Stimulated activated CD4-positive, alpha-beta T cell treated with anti-CD3 and anti-CD28 coated beads, Interleukin-4, amount 100 ng/mL, for 4 hours (primary cell): ENCODE results near the gene SCYL1.
A peak's percentile ranks its signal among the peaks of the same experiment; 100 is the strongest.

Experiments used
- DNase-seq, 2 experiments: peaks; one replicate each; pipeline ENCODE4 v3.0.0-alpha.2; 2020

The SCYL1 gene

DNA sequence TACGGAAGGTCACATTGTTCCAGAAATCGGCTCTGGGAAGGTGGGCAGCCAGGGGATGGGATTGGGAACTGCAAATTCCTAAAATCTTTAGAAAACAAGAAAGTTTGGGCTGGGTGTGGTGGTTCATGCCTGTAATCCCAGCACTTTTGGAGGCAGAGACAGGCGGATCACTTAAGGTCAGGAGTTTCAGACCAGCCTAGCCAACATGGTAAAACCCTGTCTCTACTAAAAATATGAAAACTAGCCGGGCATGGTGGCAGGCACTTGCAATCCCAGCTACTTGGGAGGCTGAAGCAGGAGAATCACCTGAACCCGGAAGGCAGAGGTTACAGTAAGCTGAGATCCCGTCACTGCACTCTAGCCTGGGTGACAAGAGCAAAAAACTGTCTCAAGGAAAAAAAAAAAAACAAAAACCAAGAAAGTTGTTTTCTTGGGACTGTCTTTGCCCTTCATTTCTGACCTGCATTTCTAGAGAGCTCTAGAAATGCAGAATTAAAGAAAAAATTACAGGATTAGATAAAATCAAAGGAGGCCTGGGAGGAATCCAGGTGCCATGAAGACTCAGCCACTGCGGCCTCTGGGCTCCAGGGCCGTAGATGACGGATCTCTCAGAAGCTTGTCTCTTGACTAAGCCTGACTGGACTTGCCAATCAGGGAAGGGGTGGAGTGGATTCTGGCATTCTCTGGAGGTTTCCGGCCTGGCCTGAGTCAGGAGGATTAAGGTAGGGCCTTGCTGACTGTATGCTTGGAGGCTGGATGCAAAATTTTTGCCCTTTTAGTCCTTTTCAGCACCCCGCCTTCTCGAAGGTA lies 31.3 kb upstream of the SCYL1 start:
- no peak for DNase-seq

DNA sequence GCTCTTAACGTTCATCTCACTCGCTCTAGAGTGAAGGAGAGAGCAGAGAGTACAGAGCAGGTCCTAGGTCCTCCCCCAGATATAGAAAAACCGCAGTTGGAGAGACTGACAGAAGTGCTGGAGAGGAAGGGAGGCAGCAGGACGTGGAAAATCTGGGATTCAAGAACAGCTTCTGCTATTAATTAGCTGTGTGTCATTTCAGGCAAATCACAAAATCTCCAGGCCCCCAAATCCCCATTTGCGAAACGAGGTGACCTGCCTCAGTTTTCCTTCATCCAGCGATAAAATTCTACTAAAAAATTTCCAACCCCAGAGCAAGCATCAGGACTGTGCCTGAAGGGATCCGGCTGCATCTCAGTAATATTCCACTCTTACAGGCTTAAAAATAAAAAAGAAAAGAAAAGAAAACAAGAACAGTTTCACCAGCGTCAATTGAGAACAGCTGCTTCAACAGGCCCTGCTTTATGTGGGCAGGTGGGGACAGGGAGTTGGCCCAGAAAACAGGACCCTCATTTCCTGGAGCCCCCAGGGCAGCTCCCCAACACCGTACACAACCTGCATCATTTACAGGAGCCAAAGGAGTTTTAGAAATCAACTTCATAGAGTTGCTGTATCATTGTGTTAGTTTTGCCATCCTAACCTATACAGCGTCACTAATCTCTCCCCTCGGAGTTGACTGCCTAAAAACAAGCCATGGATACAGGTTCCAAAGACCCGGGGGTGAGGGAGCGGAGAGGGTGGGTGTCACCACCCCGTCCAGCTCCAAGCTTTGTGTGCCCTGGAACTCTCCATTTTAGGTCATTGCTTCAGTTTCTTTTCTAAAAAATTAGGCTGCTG lies 28.4 kb upstream of the SCYL1 start:
- DNase-seq: no peak

DNA sequence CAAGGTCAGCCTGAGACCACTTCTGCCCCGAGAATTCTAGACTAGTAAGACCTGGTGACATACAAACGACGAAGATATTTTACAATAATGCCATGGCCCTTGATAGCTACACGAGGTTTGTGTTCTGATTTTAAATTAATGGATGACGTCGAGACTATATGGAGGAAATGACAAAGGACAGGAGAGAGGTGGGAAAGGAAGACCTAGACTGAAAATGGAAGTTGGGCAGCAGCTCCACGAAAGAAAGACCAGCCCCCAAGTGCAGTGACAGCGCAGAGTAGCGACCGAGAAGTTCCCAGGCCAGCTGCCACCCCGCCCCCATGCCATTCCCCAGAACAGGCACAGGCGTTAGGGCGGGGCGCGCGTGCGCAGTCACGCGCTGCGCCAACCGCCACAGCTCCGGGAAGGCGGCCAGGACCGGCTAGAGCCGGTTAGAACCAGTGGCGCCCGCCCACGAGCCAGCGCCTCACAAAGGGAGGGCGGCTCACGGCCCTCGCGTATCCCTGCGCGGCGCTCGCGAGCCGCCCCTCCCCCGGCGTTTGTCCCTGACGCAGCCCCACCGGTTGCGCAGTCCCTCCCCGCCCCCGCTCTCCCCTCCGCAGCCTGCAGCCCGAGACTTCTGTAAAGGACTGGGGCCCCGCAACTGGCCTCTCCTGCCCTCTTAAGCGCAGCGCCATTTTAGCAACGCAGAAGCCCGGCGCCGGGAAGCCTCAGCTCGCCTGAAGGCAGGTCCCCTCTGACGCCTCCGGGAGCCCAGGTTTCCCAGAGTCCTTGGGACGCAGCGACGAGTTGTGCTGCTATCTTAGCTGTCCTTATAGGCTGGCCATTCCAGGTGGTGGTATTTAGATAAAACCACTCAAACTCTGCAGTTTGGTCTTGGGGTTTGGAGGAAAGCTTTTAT lies 27.5 kb upstream of the SCYL1 start:
- DNase-seq: peak; percentile 98 to 99

DNA sequence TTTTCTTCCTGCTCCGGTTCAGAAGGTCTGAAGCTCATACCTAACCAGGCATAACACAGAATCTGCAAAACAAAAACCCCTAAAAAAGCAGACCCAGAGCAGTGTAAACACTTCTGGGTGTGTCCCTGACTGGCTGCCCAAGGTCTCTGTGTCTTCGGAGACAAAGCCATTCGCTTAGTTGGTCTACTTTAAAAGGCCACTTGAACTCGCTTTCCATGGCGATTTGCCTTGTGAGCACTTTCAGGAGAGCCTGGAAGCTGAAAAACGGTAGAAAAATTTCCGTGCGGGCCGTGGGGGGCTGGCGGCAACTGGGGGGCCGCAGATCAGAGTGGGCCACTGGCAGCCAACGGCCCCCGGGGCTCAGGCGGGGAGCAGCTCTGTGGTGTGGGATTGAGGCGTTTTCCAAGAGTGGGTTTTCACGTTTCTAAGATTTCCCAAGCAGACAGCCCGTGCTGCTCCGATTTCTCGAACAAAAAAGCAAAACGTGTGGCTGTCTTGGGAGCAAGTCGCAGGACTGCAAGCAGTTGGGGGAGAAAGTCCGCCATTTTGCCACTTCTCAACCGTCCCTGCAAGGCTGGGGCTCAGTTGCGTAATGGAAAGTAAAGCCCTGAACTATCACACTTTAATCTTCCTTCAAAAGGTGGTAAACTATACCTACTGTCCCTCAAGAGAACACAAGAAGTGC lies 26.7 kb upstream of the SCYL1 start:
- DNase-seq: peak; percentile 51 to 57

DNA sequence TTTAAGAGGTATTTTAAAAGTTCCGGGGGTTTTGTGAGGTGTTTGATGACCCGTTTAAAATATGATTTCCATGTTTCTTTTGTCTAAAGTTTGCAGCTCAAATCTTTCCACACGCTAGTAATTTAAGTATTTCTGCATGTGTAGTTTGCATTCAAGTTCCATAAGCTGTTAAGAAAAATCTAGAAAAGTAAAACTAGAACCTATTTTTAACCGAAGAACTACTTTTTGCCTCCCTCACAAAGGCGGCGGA lies 26.2 kb upstream of the SCYL1 start:
- no peak for DNase-seq

DNA sequence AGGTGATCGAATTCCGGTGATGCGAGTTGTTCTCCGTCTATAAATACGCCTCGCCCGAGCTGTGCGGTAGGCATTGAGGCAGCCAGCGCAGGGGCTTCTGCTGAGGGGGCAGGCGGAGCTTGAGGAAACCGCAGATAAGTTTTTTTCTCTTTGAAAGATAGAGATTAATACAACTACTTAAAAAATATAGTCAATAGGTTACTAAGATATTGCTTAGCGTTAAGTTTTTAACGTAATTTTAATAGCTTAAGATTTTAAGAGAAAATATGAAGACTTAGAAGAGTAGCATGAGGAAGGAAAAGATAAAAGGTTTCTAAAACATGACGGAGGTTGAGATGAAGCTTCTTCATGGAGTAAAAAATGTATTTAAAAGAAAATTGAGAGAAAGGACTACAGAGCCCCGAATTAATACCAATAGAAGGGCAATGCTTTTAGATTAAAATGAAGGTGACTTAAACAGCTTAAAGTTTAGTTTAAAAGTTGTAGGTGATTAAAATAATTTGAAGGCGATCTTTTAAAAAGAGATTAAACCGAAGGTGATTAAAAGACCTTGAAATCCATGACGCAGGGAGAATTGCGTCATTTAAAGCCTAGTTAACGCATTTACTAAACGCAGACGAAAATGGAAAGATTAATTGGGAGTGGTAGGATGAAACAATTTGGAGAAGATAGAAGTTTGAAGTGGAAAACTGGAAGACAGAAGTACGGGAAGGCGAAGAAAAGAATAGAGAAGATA lies 25.7 kb upstream of the SCYL1 start, which contains the start of gene MALAT1:
TSS of gene MALAT1 (plus strand) at position 69 of the 736 bp plus-strand sequence.
- DNase-seq: peak; percentile 90 to 92

DNA sequence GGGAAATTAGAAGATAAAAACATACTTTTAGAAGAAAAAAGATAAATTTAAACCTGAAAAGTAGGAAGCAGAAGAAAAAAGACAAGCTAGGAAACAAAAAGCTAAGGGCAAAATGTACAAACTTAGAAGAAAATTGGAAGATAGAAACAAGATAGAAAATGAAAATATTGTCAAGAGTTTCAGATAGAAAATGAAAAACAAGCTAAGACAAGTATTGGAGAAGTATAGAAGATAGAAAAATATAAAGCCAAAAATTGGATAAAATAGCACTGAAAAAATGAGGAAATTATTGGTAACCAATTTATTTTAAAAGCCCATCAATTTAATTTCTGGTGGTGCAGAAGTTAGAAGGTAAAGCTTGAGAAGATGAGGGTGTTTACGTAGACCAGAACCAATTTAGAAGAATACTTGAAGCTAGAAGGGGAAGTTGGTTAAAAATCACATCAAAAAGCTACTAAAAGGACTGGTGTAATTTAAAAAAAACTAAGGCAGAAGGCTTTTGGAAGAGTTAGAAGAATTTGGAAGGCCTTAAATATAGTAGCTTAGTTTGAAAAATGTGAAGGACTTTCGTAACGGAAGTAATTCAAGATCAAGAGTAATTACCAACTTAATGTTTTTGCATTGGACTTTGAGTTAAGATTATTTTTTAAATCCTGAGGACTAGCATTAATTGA lies 25.0 kb upstream of the SCYL1 start:
- DNase-seq: no peak

DNA sequence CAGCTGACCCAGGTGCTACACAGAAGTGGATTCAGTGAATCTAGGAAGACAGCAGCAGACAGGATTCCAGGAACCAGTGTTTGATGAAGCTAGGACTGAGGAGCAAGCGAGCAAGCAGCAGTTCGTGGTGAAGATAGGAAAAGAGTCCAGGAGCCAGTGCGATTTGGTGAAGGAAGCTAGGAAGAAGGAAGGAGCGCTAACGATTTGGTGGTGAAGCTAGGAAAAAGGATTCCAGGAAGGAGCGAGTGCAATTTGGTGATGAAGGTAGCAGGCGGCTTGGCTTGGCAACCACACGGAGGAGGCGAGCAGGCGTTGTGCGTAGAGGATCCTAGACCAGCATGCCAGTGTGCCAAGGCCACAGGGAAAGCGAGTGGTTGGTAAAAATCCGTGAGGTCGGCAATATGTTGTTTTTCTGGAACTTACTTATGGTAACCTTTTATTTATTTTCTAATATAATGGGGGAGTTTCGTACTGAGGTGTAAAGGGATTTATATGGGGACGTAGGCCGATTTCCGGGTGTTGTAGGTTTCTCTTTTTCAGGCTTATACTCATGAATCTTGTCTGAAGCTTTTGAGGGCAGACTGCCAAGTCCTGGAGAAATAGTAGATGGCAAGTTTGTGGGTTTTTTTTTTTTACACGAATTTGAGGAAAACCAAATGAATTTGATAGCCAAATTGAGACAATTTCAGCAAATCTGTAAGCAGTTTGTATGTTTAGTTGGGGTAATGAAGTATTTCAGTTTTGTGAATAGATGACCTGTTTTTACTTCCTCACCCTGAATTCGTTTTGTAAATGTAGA lies 24.3 kb upstream of the SCYL1 start:
- no peak for DNase-seq

DNA sequence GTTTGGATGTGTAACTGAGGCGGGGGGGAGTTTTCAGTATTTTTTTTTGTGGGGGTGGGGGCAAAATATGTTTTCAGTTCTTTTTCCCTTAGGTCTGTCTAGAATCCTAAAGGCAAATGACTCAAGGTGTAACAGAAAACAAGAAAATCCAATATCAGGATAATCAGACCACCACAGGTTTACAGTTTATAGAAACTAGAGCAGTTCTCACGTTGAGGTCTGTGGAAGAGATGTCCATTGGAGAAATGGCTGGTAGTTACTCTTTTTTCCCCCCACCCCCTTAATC lies 23.8 kb upstream of the SCYL1 start:
- DNase-seq: no peak

DNA sequence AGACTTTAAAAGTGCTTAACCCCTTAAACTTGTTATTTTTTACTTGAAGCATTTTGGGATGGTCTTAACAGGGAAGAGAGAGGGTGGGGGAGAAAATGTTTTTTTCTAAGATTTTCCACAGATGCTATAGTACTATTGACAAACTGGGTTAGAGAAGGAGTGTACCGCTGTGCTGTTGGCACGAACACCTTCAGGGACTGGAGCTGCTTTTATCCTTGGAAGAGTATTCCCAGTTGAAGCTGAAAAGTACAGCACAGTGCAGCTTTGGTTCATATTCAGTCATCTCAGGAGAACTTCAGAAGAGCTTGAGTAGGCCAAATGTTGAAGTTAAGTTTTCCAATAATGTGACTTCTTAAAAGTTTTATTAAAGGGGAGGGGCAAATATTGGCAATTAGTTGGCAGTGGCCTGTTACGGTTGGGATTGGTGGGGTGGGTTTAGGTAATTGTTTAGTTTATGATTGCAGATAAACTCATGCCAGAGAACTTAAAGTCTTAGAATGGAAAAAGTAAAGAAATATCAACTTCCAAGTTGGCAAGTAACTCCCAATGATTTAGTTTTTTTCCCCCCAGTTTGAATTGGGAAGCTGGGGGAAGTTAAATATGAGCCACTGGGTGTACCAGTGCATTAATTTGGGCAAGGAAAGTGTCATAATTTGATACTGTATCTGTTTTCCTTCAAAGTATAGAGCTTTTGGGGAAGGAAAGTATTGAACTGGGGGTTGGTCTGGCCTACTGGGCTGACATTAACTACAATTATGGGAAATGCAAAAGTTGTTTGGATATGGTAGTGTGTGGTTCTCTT lies 23.2 kb upstream of the SCYL1 start:
- DNase-seq: no peak

DNA sequence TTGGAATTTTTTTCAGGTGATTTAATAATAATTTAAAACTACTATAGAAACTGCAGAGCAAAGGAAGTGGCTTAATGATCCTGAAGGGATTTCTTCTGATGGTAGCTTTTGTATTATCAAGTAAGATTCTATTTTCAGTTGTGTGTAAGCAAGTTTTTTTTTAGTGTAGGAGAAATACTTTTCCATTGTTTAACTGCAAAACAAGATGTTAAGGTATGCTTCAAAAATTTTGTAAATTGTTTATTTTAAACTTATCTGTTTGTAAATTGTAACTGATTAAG lies 22.7 kb upstream of the SCYL1 start:
- no peak for DNase-seq

DNA sequence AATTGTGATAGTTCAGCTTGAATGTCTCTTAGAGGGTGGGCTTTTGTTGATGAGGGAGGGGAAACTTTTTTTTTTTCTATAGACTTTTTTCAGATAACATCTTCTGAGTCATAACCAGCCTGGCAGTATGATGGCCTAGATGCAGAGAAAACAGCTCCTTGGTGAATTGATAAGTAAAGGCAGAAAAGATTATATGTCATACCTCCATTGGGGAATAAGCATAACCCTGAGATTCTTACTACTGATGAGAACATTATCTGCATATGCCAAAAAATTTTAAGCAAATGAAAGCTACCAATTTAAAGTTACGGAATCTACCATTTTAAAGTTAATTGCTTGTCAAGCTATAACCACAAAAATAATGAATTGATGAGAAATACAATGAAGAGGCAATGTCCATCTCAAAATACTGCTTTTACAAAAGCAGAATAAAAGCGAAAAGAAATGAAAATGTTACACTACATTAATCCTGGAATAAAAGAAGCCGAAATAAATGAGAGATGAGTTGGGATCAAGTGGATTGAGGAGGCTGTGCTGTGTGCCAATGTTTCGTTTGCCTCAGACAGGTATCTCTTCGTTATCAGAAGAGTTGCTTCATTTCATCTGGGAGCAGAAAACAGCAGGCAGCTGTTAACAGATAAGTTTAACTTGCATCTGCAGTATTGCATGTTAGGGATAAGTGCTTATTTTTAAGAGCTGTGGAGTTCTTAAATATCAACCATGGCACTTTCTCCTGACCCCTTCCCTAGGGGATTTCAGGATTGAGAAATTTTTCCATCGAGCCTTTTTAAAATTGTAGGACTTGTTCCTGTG lies 22.1 kb upstream of the SCYL1 start:
- DNase-seq: no peak

DNA sequence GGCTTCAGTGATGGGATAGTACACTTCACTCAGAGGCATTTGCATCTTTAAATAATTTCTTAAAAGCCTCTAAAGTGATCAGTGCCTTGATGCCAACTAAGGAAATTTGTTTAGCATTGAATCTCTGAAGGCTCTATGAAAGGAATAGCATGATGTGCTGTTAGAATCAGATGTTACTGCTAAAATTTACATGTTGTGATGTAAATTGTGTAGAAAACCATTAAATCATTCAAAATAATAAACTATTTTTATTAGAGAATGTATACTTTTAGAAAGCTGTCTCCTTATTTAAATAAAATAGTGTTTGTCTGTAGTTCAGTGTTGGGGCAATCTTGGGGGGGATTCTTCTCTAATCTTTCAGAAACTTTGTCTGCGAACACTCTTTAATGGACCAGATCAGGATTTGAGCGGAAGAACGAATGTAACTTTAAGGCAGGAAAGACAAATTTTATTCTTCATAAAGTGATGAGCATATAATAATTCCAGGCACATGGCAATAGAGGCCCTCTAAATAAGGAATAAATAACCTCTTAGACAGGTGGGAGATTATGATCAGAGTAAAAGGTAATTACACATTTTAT lies 21.4 kb upstream of the SCYL1 start:
- no peak for DNase-seq

DNA sequence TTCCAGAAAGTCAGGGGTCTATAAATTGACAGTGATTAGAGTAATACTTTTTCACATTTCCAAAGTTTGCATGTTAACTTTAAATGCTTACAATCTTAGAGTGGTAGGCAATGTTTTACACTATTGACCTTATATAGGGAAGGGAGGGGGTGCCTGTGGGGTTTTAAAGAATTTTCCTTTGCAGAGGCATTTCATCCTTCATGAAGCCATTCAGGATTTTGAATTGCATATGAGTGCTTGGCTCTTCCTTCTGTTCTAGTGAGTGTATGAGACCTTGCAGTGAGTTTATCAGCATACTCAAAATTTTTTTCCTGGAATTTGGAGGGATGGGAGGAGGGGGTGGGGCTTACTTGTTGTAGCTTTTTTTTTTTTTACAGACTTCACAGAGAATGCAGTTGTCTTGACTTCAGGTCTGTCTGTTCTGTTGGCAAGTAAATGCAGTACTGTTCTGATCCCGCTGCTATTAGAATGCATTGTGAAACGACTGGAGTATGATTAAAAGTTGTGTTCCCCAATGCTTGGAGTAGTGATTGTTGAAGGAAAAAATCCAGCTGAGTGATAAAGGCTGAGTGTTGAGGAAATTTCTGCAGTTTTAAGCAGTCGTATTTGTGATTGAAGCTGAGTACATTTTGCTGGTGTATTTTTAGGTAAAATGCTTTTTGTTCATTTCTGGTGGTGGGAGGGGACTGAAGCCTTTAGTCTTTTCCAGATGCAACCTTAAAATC lies 20.8 kb upstream of the SCYL1 start:
- no peak for DNase-seq

DNA sequence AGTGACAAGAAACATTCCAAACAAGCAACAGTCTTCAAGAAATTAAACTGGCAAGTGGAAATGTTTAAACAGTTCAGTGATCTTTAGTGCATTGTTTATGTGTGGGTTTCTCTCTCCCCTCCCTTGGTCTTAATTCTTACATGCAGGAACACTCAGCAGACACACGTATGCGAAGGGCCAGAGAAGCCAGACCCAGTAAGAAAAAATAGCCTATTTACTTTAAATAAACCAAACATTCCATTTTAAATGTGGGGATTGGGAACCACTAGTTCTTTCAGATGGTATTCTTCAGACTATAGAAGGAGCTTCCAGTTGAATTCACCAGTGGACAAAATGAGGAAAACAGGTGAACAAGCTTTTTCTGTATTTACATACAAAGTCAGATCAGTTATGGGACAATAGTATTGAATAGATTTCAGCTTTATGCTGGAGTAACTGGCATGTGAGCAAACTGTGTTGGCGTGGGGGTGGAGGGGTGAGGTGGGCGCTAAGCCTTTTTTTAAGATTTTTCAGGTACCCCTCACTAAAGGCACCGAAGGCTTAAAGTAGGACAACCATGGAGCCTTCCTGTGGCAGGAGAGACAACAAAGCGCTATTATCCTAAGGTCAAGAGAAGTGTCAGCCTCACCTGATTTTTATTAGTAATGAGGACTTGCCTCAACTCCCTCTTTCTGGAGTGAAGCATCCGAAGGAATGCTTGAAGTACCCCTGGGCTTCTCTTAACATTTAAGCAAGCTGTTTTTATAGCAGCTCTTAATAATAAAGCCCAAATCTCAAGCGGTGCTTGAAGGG lies 20.0 kb upstream of the SCYL1 start:
- DNase-seq: no peak

DNA sequence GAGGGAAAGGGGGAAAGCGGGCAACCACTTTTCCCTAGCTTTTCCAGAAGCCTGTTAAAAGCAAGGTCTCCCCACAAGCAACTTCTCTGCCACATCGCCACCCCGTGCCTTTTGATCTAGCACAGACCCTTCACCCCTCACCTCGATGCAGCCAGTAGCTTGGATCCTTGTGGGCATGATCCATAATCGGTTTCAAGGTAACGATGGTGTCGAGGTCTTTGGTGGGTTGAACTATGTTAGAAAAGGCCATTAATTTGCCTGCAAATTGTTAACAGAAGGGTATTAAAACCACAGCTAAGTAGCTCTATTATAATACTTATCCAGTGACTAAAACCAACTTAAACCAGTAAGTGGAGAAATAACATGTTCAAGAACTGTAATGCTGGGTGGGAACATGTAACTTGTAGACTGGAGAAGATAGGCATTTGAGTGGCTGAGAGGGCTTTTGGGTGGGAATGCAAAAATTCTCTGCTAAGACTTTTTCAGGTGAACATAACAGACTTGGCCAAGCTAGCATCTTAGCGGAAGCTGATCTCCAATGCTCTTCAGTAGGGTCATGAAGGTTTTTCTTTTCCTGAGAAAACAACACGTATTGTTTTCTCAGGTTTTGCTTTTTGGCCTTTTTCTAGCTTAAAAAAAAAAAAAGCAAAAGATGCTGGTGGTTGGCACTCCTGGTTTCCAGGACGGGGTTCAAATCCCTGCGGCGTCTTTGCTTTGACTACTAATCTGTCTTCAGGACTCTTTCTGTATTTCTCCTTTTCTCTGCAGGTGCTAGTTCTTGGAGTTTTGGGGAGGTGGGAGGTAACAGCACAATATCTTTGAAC lies 19.2 kb upstream of the SCYL1 start:
- no peak for DNase-seq
